ENCODE measurements around the gene STXBP6.

Gene STXBP6

DNA sequence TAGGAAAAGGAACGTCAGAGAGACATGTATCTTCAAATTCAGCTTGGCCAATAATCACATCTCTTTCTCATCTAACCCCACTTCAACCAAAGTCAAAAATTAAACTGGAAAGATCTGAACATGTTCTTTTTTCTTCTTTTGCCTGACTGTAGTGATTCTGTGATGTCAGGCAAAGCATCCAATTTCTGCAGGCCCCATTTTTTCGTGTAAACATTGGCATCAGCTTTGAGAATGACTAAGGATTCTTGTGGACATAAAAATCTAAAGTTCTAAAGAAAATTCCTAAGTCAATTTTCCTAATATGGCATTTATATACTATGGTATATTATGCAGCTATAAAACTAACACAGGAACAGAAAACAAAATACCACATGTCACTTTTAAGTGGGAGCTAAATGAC, 89.1 kb downstream of the STXBP6 start:
- TF ChIP-seq, protein P1, sequence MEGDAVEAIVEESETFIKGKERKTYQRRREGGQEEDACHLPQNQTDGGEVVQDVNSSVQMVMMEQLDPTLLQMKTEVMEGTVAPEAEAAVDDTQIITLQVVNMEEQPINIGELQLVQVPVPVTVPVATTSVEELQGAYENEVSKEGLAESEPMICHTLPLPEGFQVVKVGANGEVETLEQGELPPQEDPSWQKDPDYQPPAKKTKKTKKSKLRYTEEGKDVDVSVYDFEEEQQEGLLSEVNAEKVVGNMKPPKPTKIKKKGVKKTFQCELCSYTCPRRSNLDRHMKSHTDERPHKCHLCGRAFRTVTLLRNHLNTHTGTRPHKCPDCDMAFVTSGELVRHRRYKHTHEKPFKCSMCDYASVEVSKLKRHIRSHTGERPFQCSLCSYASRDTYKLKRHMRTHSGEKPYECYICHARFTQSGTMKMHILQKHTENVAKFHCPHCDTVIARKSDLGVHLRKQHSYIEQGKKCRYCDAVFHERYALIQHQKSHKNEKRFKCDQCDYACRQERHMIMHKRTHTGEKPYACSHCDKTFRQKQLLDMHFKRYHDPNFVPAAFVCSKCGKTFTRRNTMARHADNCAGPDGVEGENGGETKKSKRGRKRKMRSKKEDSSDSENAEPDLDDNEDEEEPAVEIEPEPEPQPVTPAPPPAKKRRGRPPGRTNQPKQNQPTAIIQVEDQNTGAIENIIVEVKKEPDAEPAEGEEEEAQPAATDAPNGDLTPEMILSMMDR (IDR thresholded peaks at IDR 0.05; ENCODE audit: insufficient read depth, low read depth, low read length, missing control alignments): no peak
- DNase-seq (ENCODE audit: low read depth): no peak

DNA sequence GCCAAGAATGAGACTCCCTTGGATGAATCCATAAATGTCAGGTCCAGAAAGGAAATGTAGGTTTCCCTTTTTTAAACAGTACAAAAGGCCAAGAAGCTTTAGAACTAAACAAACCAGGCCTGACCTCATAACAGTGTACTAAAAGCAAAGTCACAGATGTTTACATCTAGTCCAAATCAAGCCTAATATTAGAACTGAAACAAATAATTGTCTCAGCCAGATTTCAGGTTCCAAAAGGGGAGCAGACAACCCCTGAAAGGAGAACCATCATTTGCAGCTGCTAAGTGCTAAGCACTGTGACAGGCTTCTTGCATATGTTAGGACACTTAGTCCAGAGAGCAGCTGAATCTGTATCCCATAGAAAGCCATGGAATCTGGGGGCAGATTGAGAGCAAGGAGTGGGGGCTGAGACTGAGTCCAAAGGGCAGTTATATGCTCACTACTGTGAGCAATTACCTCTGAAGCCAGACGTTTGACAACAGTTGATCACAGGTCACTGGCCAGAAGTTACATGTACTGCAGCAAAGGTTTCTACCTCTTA, 90.1 kb downstream of the STXBP6 start:
- no peak for DNase-seq (ENCODE audit: low read depth)
- TF ChIP-seq, protein P1 (IDR thresholded peaks at IDR 0.05; ENCODE audit: insufficient read depth, low read depth, low read length, missing control alignments): no peak
- H3K4me3 ChIP-seq (ENCODE audit: low read length): no peak overlapping the region

More for the DNA sequence above, 89.1 kb downstream of the STXBP6 start:
- no peak overlapping the region for H3K4me3 ChIP-seq (ENCODE audit: low read length)

DNA sequence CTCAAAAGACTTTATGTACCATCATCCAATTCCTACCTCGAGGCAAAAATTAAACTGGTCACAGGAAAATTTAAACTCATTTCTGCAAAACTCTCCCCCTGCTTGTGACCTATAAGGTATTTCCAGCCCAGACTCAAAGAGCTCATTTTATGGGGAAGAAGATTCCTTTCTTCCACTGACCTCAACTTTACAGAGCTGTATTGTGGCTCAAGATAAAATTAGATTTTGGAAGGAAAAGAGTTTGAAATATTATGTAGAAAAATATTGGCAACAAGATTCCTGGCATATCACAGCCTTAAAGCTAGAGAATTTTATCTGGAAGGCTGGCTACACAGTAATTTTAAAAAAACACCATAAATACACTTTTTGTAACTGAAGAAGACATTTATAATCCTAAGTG, 91.7 kb downstream of the STXBP6 start:
- DNase-seq (ENCODE audit: low read depth): no peak
- TF ChIP-seq, protein P1 (IDR thresholded peaks at IDR 0.05; ENCODE audit: insufficient read depth, low read depth, low read length, missing control alignments): no peak
- H3K4me3 ChIP-seq (ENCODE audit: low read length): no peak overlapping the region

DNA sequence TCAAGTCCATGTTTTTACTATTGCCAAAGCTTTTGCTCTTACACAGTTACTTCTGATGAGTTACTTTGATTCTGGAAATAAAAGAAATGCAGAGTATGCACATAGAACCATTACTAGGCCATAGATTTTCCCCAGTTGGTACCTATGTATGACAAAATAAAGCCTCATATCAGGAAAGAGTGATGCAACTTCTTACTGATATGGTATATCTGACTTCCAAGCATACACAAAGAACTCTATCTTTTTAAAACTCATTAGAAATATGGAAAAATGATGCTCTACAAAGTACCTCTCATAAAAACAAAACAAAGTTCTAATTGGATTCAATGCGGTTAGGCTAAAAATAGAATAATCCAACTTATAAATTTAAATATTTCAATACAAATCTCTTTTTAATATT, 92.1 kb downstream of the STXBP6 start:
- no peak for DNase-seq (ENCODE audit: low read depth)
- TF ChIP-seq, protein P1 (IDR thresholded peaks at IDR 0.05; ENCODE audit: insufficient read depth, low read depth, low read length, missing control alignments): no peak
- no peak overlapping the region for H3K4me3 ChIP-seq (ENCODE audit: low read length)

DNA sequence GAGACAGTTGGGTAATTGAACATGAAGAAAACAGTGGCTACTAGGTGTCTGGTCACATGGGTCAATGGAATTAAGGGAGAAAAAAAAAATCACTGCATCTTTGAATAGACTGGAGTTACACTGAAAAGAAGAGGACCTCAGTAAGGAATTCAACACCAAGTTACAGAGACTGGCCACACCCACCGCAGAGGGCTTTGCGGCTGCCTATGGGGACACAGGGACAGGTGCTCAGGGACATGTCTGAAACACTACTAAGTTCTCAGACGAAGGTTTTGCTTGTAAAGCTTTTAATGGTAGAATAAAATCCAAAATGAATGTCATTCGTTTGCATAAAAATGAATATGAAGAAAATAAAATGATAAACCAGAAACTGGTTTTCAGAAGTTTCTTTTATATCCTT, 93.8 kb downstream of the STXBP6 start:
- DNase-seq (ENCODE audit: low read depth): no peak
- TF ChIP-seq, protein P1 (IDR thresholded peaks at IDR 0.05; ENCODE audit: insufficient read depth, low read depth, low read length, missing control alignments): no peak
- no peak overlapping the region for H3K4me3 ChIP-seq (ENCODE audit: low read length)

DNA sequence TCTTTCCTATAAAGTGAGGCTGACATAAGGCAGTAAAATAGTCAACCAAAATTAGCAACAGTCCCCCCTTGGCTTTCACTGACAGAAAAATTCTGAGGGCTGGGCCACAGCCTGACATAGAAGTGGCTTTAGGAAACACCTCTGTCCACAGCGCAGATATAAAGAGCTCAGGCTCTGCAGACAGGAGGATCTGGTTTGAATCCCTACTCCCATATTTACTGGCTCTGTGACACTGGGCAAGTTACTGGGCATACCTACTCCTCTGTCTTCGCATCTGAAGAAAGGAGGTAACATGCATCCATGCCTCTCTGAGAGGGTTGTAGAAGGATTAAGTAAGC, 95.3 kb downstream of the STXBP6 start:
- no peak for DNase-seq (ENCODE audit: low read depth)
- TF ChIP-seq, protein P1 (IDR thresholded peaks at IDR 0.05; ENCODE audit: insufficient read depth, low read depth, low read length, missing control alignments): no peak
- no peak overlapping the region for H3K4me3 ChIP-seq (ENCODE audit: low read length)

DNA sequence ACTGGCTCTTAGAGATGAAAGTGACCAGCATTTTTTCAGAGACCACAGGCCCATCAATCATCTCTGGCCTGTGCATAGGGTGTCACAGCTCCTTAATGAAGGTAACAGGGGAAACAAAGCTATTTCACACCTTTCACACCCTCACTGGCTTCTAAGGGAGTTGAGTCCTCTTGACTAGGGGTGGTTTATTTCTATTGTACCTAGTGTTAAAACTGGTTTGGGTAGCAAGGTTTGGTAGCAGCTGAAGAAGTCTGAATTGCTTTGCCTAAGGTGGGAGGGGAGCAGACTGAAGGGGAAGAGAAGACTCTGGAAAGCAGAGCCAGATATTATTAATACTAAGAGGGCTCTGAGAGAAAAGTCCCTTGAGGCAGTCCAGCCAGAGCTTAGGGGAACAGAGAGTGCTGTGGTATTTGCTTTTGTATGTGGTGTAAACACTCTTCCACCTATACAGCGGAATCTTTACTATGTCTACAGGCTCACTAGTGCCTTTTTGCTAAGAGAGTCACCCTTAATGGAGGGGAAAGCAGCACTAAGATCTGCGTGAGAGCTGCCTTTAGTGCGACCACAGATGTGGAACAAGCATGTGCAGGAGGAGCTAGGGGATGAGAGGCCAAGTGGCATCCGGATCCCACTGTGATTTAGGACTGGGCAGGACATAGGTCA, 95.8 kb downstream of the STXBP6 start:
- TF ChIP-seq, protein P1 (IDR thresholded peaks at IDR 0.05; ENCODE audit: insufficient read depth, low read depth, low read length, missing control alignments): no peak
- no peak overlapping the region for H3K4me3 ChIP-seq (ENCODE audit: low read length)

More for the DNA sequence above, 95.8 kb downstream of the STXBP6 start:
- no peak for DNase-seq (ENCODE audit: low read depth)
